Endothelial cell of umbilical vein (primary cell): ENCODE measurements around the gene TSPEAR.

Source experiments
- CTCF ChIP-seq, 2 donors: IDR thresholded peaks; 1 replicate in 1 of 2; 2 replicates in 1 of 2; pipeline ENCODE4 v1.5.1; 2011; ENCODE audit warnings: low read length in 2 of 2, mild to moderate bottlenecking in 2 of 2, moderate library complexity in 2 of 2, control low read depth in 1 of 2, inconsistent platforms in 1 of 2, low read depth in 1 of 2; ENCODE audit not compliant: insufficient read depth in 1 of 2; ENCODE audit errors: extremely low read depth in 1 of 2
- EZH2 ChIP-seq: IDR thresholded peaks from 2 replicates; pipeline ENCODE4 v1.6.1; 2012; ENCODE audit warnings: borderline replicate concordance, low read depth, mild to moderate bottlenecking, moderate library complexity, low read length, inconsistent platforms; ENCODE audit not compliant: severe bottlenecking
- FOS ChIP-seq: IDR thresholded peaks from 2 replicates; pipeline ENCODE4 v1.6.1; 2011; ENCODE audit warnings: mild to moderate bottlenecking, low read length, moderate library complexity, borderline replicate concordance; ENCODE audit not compliant: insufficient read depth
- GATA2 ChIP-seq: IDR thresholded peaks from 2 replicates; pipeline ENCODE4 v1.7.0; 2011; ENCODE audit warnings: low read depth, mild to moderate bottlenecking, moderate library complexity, mixed read lengths, low read length; ENCODE audit not compliant: insufficient read length, insufficient read depth
- POLR2A ChIP-seq: IDR thresholded peaks from 2 replicates; pipeline ENCODE4 v1.6.1; 2012; ENCODE audit warnings: low read depth, mild to moderate bottlenecking, control low read depth, low read length
- POLR2AphosphoS5 ChIP-seq: IDR thresholded peaks from 2 replicates; pipeline ENCODE4 v1.6.1; 2012; ENCODE audit warnings: low read depth, mild to moderate bottlenecking, control low read depth, low read length, moderate library complexity; ENCODE audit not compliant: insufficient read depth
- TF ChIP-seq, protein P1 (sequence below): IDR thresholded peaks from 2 replicates; pipeline ENCODE4 v1.6.1; 2011; ENCODE audit not compliant: insufficient read depth, insufficient read length

DNA sequence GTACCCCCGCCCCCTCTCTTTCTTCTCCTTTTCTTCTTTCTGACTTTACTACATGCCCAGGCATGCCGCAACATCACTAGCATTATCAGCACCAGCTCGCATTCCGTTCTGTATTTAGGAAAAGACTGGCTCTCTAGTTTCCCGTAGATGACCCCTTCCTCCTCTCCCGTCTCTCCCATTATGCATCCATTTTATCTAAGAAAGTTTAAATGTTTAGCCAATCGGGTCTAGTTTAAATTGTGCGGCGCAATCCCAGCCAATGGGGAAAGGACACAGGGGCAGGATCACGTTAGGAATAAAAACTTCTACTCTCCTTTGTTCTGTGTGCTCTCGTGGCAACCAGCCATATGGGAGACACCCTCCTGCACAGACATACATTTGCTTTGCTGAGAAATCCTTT, 113.3 kb downstream of the TSPEAR start:
- TF ChIP-seq CTCF (IDR thresholded peaks at IDR 0.05; ENCODE audit: extremely low read depth in 1 of 2, insufficient read depth in 1 of 2, low read depth in 1 of 2, low read length in 2 of 2) = no peak
- no peak for TF ChIP-seq POLR2A
- TF ChIP-seq, protein P1, sequence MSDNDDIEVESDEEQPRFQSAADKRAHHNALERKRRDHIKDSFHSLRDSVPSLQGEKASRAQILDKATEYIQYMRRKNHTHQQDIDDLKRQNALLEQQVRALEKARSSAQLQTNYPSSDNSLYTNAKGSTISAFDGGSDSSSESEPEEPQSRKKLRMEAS = no peak
- TF ChIP-seq EZH2 = no peak
- no peak for TF ChIP-seq POLR2AphosphoS5
- TF ChIP-seq GATA2 = no peak
- no peak for TF ChIP-seq FOS
